CD4-positive, alpha-beta T cell treated with Interleukin-12 subunit alpha and Interleukin-12 subunit beta, for 1 hour (primary cell): ENCODE measurements around the gene TNFAIP8L3.

ENCODE experiments used
- DNase-seq: peaks from one replicate; pipeline ENCODE4 v3.0.0-alpha.2; 2020

TNFAIP8L3 gene

GRCh38 chr15:51114437-51115119, 19.9 kb upstream of the TNFAIP8L3 start:
- DNase-seq: no peak

GRCh38 chr15:51112078-51112477, 17.4 kb upstream of the TNFAIP8L3 start:
- no peak for DNase-seq

- DNase-seq: no peak
Observed at GRCh38 chr15:51111061-51111460, 16.4 kb upstream of the TNFAIP8L3 start.

- DNase-seq: no peak
Observed at GRCh38 chr15:51110171-51110570, 15.5 kb upstream of the TNFAIP8L3 start.

GRCh38 chr15:51108933-51109550, 14.3 kb upstream of the TNFAIP8L3 start:
- DNase-seq: no peak

GRCh38 chr15:51107612-51108011, 12.9 kb upstream of the TNFAIP8L3 start:
- no peak for DNase-seq

GRCh38 chr15:51106481-51106880, 11.8 kb upstream of the TNFAIP8L3 start:
- no peak for DNase-seq

- DNase-seq: no peak
Observed at GRCh38 chr15:51105430-51106016, 10.8 kb upstream of the TNFAIP8L3 start.

GRCh38 chr15:51104512-51104911, 9.8 kb upstream of the TNFAIP8L3 start:
- DNase-seq: no peak

GRCh38 chr15:51103330-51103729, 8.6 kb upstream of the TNFAIP8L3 start:
- DNase-seq: no peak

- DNase-seq: no peak
Observed at GRCh38 chr15:51100785-51101489, 6.2 kb upstream of the TNFAIP8L3 start.

- DNase-seq: no peak
Observed at GRCh38 chr15:51099185-51099584, 4.5 kb upstream of the TNFAIP8L3 start.

GRCh38 chr15:51098331-51098619, 3.6 kb upstream of the TNFAIP8L3 start:
- DNase-seq: no peak

- no peak for DNase-seq
Observed at GRCh38 chr15:51097553-51098330, 3.0 kb upstream of the TNFAIP8L3 start.

- DNase-seq: no peak
Observed at GRCh38 chr15:51096976-51097375, 2.3 kb upstream of the TNFAIP8L3 start.

- DNase-seq: no peak
Observed at GRCh38 chr15:51095681-51096331, 1.1 kb upstream of the TNFAIP8L3 start.

- DNase-seq: no peak
Observed at GRCh38 chr15:51093839-51094605, 684 bp downstream of the TNFAIP8L3 start.

- DNase-seq: no peak
Observed at GRCh38 chr15:51093488-51093838, 1.2 kb downstream of the TNFAIP8L3 start.

GRCh38 chr15:51092480-51093040, 2.1 kb downstream of the TNFAIP8L3 start:
- DNase-seq: no peak

- DNase-seq: no peak
Observed at GRCh38 chr15:51090753-51091152, 4.0 kb downstream of the TNFAIP8L3 start.

- no peak for DNase-seq
Observed at GRCh38 chr15:51089699-51090453, 4.8 kb downstream of the TNFAIP8L3 start.
